ENCODE measurements around the gene TSPEAR. TPM values are rescaled to one million over a fixed set of nuclear protein-coding genes. Genes with fewer than 3 reads are reported as not detected.

Gene TSPEAR
- total and polyA plus RNA-seq, 9 of the 15 experiments (the other 6 are each of a cell fraction or from before 2014, with no cell fraction given), result not detected

GRCh38 chr21:44615466-44615865 is 95.9 kb downstream of the TSPEAR start:
- CTCF ChIA-PET (ENCODE audit: low intra/inter-chr PET ratio), result no interaction called here
- Histone ChIP-seq H3K36me3 (ENCODE audit: control insufficient read depth, insufficient read depth, low read length) (no peaks in the 10 kb centered on the region), H4K20me1 (replicated peaks; ENCODE audit: control insufficient read depth, insufficient read depth, low read length) (no peaks in the 10 kb centered on the region), H3K4me1 (replicated peaks in 1 of 2; ENCODE audit: control insufficient read depth in 2 of 2, insufficient read depth in 2 of 2, low read length in 2 of 2) (peaks cover 0 to 10% of the 10 kb centered on the region in 2 experiments; a peak in 2 of 5 replicates), H3K9me1 (ENCODE audit: control insufficient read depth, insufficient read depth, low read length) (peaks cover 3% of the 10 kb centered on the region), H3K27me3 (ENCODE audit: control insufficient read depth in 2 of 2, insufficient read depth in 2 of 2, low read length in 2 of 2) (peaks cover 14 to 44% of the 10 kb centered on the region in 2 experiments; a peak in 4 of 5 replicates), H3K4me3 (no peak overlapping the region), H3K27ac (ENCODE audit: extremely low read depth, low read depth, low read length) (no peak overlapping the region), H3K4me2 (ENCODE audit: insufficient read depth, low read length) (no peak overlapping the region), H3K79me2 (ENCODE audit: control insufficient read depth, insufficient read depth, low read length) (no peaks in the 10 kb centered on the region), H3K9me3 (replicated peaks; ENCODE audit: control insufficient read depth, insufficient read depth, low read depth, low read length) (no peaks in the 10 kb centered on the region; the same call in 1 of the 2 replicates), H2AFZ (ENCODE audit: low read depth, low read length) (no peak overlapping the region), H3K9ac (ENCODE audit: insufficient read depth in 1 of 2, low read depth in 2 of 2, low read length in 2 of 2) (no peak overlapping the region)
- POLR2A ChIA-PET, result interaction anchor here (0.6 to 0.8 kb wide), 2 partner anchors 11 to 232 kb away, joined by 3 read pairs; no protein-coding TSS in a partner anchor
- intact Hi-C loops (cut with micrococcal nuclease) (no loop called here), in situ Hi-C loops (cut with MboI) (no loop called here)
- WGBS (ENCODE audit: insufficient coverage, low coverage, missing lambda C conversion rate), result 2% methylated on average over 8 of the region's 8 CpGs
- FAIRE-seq (no peak), ATAC-seq (no peak), DNase-seq (ENCODE audit: extremely low read depth in 1 of 4, low spot score in 3 of 4) (no peak)
- BruUV-seq (replicated peaks), result no TSS peak
- TF ChIP-seq NFYB (IDR thresholded peaks at IDR 0.05; ENCODE audit: extremely low read depth, insufficient read length), result no peak
- no peak for TF ChIP-seq ZNF324 (CRISPR knock-in tag; IDR thresholded peaks at IDR 0.05)
- TF ChIP-seq NELFE (IDR thresholded peaks at IDR 0.05; ENCODE audit: insufficient read depth, insufficient read length), result no peak
- no peak for TF ChIP-seq FOXK2 (conservative IDR thresholded peaks at IDR 0.05 in 1 of 2, IDR thresholded peaks at IDR 0.05 in 1 of 2; ENCODE audit: low read depth in 2 of 2)
- no peak for TF ChIP-seq ELK3 (CRISPR knock-in tag; IDR thresholded peaks at IDR 0.05)
- TF ChIP-seq CBX1 (IDR thresholded peaks at IDR 0.05; ENCODE audit: low read depth), result no peak
- no peak for TF ChIP-seq PHTF2 (CRISPR knock-in tag; IDR thresholded peaks at IDR 0.05)
- TF ChIP-seq, protein P1, sequence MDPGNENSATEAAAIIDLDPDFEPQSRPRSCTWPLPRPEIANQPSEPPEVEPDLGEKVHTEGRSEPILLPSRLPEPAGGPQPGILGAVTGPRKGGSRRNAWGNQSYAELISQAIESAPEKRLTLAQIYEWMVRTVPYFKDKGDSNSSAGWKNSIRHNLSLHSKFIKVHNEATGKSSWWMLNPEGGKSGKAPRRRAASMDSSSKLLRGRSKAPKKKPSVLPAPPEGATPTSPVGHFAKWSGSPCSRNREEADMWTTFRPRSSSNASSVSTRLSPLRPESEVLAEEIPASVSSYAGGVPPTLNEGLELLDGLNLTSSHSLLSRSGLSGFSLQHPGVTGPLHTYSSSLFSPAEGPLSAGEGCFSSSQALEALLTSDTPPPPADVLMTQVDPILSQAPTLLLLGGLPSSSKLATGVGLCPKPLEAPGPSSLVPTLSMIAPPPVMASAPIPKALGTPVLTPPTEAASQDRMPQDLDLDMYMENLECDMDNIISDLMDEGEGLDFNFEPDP (CRISPR knock-in tag; IDR thresholded peaks at IDR 0.05), result no peak
- TF ChIP-seq KLF6 (CRISPR knock-in tag; IDR thresholded peaks at IDR 0.05; ENCODE audit: borderline replicate concordance), result no peak
- TF ChIP-seq CC2D1A (IDR thresholded peaks at IDR 0.05), result no peak
- no peak for TF ChIP-seq ZNF121 (CRISPR knock-in tag; conservative IDR thresholded peaks at IDR 0.05)
- TF ChIP-seq ZNF217 (CRISPR knock-in tag; IDR thresholded peaks at IDR 0.05), result no peak
- no peak for TF ChIP-seq RNF219 (CRISPR knock-in tag; IDR thresholded peaks at IDR 0.05)
